Measurements from ENCODE around the gene GPR158. TPM values are rescaled to one million over a fixed set of nuclear protein-coding genes. Genes with fewer than 3 reads are reported as not detected.

Gene GPR158
- total and polyA plus RNA-seq, 2 of the 8 experiments (the other 6 are each of a cell fraction or from before 2014, with no cell fraction given), result 0.14 to 0.78 TPM

GRCh38 chr10:25561758-25562157, 387.0 kb downstream of the GPR158 start (continued):
- TF ChIP-seq CHD7 (IDR thresholded peaks at IDR 0.05; ENCODE audit: insufficient replicate concordance, low read length) (no peak), EZH2 (IDR thresholded peaks at IDR 0.05; ENCODE audit: low read depth, low read length, severe bottlenecking) (no peak), BRCA1 (IDR thresholded peaks at IDR 0.05; ENCODE audit: low read depth, low read length) (no peak)
